K562 (cell line): ENCODE measurements around the gene TMED4. TPM values are rescaled to one million over a fixed set of nuclear protein-coding genes. Genes with fewer than 3 reads are reported as not detected.
A peak's percentile ranks its signal among the peaks of the same experiment; 100 is the strongest.

Experiments used
- ATAC-seq: fragments of 200-7000 bp; cut with Tn5 transposase; 3 replicates; pipeline ENCODE4 v1.9.1; 2020; ENCODE audit warnings: moderate library complexity
- BruUV-seq: library from RNA; stranded (reverse); fragments of 400-500 nt; replicated peaks from 2 replicates; lab custom pipeline; 2021; lab: Mats Ljungman, UMichigan
- CTCF ChIA-PET: fragments of 300-600 bp; formaldehyde crosslinking; extraction: SDS; loops from one replicate; lab custom pipeline; 2021; ENCODE audit warnings: low intra/inter-chr PET ratio; lab: Yijun Ruan, JAX
- POLR2A ChIA-PET: fragments of 300-600, 350-650 bp; sonication (Branson Sonifier 250); formaldehyde crosslinking; extraction: SDS; loops from one replicate; lab custom pipeline; 2021; ENCODE audit warnings: antibody characterized with exemption, inconsistent platforms; lab: Yijun Ruan, JAX
- DNase-seq, 4 experiments: peaks; one replicate each; pipeline versions ENCODE4 v3.0.0 to v3.0.0-alpha.2; 2011 to 2018; ENCODE audit warnings: low spot score in 3 of 4, mixed read lengths in 3 of 4; ENCODE audit errors: extremely low read depth in 1 of 4
- FAIRE-seq: peaks from 2 replicates; lab custom pipeline; 2011; peaks lifted over from hg19 to GRCh38; lab: Jason Lieb, UNC
- H2AFZ ChIP-seq: 2 replicates; pipeline ENCODE4 v1.6.0; 2011; ENCODE audit warnings: low read depth, low read length, control low read depth, inconsistent platforms
- H3K27ac ChIP-seq: fragments of 200-600 bp; 3 replicates; pipeline ENCODE4 v1.8.0; 2011; ENCODE audit warnings: low read depth, mild to moderate bottlenecking, control low read depth, inconsistent platforms, low read length, moderate library complexity, mixed read lengths; ENCODE audit errors: extremely low read depth
- H3K27me3 ChIP-seq, 2 experiments: fragments of 300-600 bp in 1 of 2; 2 replicates in 1 of 2; 3 replicates in 1 of 2; pipeline versions ENCODE4 v1.6.0 to v1.8.0; 2011; ENCODE audit warnings: inconsistent platforms in 2 of 2, low read length in 2 of 2, mild to moderate bottlenecking in 1 of 2, mixed read lengths in 1 of 2, moderate library complexity in 1 of 2; ENCODE audit not compliant: control insufficient read depth in 2 of 2, insufficient read depth in 2 of 2
- H3K36me3 ChIP-seq: fragments of 300-600 bp; 3 replicates; pipeline ENCODE4 v1.8.0; 2011; ENCODE audit warnings: mild to moderate bottlenecking, low read length, inconsistent platforms; ENCODE audit not compliant: control insufficient read depth, insufficient read depth
- H3K4me1 ChIP-seq, 2 experiments: fragments of 200-600 bp in 1 of 2; replicated peaks in 1 of 2; 2 replicates in 1 of 2; 3 replicates in 1 of 2; pipeline versions ENCODE4 v1.5.1 to v1.8.0; 2011; ENCODE audit warnings: inconsistent platforms in 2 of 2, low read length in 2 of 2, mild to moderate bottlenecking in 1 of 2, mixed read lengths in 1 of 2, moderate library complexity in 1 of 2; ENCODE audit not compliant: control insufficient read depth in 2 of 2, insufficient read depth in 2 of 2
- H3K4me2 ChIP-seq: 2 replicates; pipeline ENCODE4 v1.6.1; 2011; ENCODE audit warnings: low read length, control low read depth, inconsistent platforms, mixed read lengths; ENCODE audit not compliant: insufficient read depth
- H3K4me3 ChIP-seq: fragments of 200-600 bp; sonication (generic), shearing (Covaris generic); 2 replicates; pipeline ENCODE4 v1.5.1; 2016; ENCODE audit warnings: control low read depth, inconsistent platforms
- H3K79me2 ChIP-seq: fragments of 200-600 bp; 3 replicates; pipeline ENCODE4 v1.8.0; 2011; ENCODE audit warnings: low read length, inconsistent platforms; ENCODE audit not compliant: control insufficient read depth, insufficient read depth
- H3K9ac ChIP-seq, 2 experiments: 2 replicates each; pipeline versions ENCODE4 v1.6.0 to v1.6.1; 2011; ENCODE audit warnings: low read depth in 2 of 2, low read length in 2 of 2, control low read depth in 1 of 2, inconsistent platforms in 1 of 2, mild to moderate bottlenecking in 1 of 2, mixed read lengths in 1 of 2; ENCODE audit not compliant: insufficient read depth in 1 of 2
- H3K9me1 ChIP-seq: one replicate; pipeline ENCODE4 v1.6.0; 2011; ENCODE audit warnings: inconsistent platforms, mild to moderate bottlenecking, low read length, moderate library complexity; ENCODE audit not compliant: control insufficient read depth, insufficient read depth
- H3K9me3 ChIP-seq: replicated peaks from 2 replicates; pipeline ENCODE4 v1.5.1; 2011; ENCODE audit warnings: low read depth, low read length, inconsistent platforms; ENCODE audit not compliant: control insufficient read depth, insufficient read depth
- H4K20me1 ChIP-seq: replicated peaks from 2 replicates; pipeline ENCODE4 v1.6.1; 2011; ENCODE audit warnings: low read length, inconsistent platforms, mixed read lengths; ENCODE audit not compliant: control insufficient read depth, insufficient read depth
- DPF2 ChIP-seq: fragments of 450-650 bp; IDR thresholded peaks from 2 replicates; pipeline ENCODE4 v1.6.1; 2016
- FIP1L1 ChIP-seq: fragments of 200-400 bp; formaldehyde crosslinking; IDR thresholded peaks from 2 replicates; pipeline ENCODE4 v1.6.1; 2018; ENCODE audit warnings: mild to moderate bottlenecking, low read depth, low read length; ENCODE audit not compliant: poor library complexity, severe bottlenecking
- FOXJ3 ChIP-seq: sonication (generic); formaldehyde crosslinking; IDR thresholded peaks from 2 replicates; pipeline ENCODE4 v1.4.0; 2020; ENCODE audit warnings: mild to moderate bottlenecking, missing genetic modification reagents
- NFXL1 ChIP-seq: fragments of 450-650 bp; formaldehyde crosslinking; IDR thresholded peaks from 2 replicates; pipeline ENCODE4 v1.4.0; 2021; ENCODE audit warnings: mild to moderate bottlenecking
- PKNOX1 ChIP-seq: fragments of 450-650 bp; IDR thresholded peaks from 2 replicates; pipeline ENCODE4 v1.6.1; 2016
- SOX6 ChIP-seq: fragments of 450-650 bp; IDR thresholded peaks from 2 replicates; pipeline ENCODE4 v1.6.1; 2014; ENCODE audit warnings: mild to moderate bottlenecking
- TAF7 ChIP-seq: fragments of 450-650 bp; IDR thresholded peaks from 2 replicates; pipeline ENCODE4 v1.6.1; 2016; ENCODE audit warnings: missing genetic modification characterization, missing compliant biosample characterization
- ZNF140 ChIP-seq: fragments of 250-450 bp; sonication (Bioruptor Pico); IDR thresholded peaks from 2 replicates; pipeline ENCODE4 v1.8.0; 2021; ENCODE audit warnings: moderate library complexity, mild to moderate bottlenecking, inconsistent platforms
- ZNF197 ChIP-seq: fragments of 200-800 bp; sonication (Bioruptor generic); IDR thresholded peaks from 2 replicates; pipeline ENCODE4 v1.6.1; 2016; ENCODE audit warnings: low read depth, missing genetic modification characterization, missing compliant biosample characterization
- ZNF436 ChIP-seq: fragments of 250-450, 450-650 bp; sonication (Bioruptor Pico); formaldehyde crosslinking; IDR thresholded peaks from 2 replicates; pipeline ENCODE4 v1.7.0; 2020; ENCODE audit warnings: mild to moderate bottlenecking
- ZNF584 ChIP-seq: fragments of 200-800 bp; sonication (Bioruptor generic); IDR thresholded peaks from 2 replicates; pipeline ENCODE4 v1.6.1; 2016; ENCODE audit warnings: low read depth, mild to moderate bottlenecking, missing genetic modification characterization, missing compliant biosample characterization
- WGBS: fragments of 100-300 bp; shearing (Covaris generic); methylation state at CpG from one replicate; pipeline ENCODE4 v1.1.6; 2016; ENCODE audit warnings: low coverage, mixed read lengths; ENCODE audit not compliant: insufficient coverage; ENCODE audit errors: missing lambda C conversion rate; 5-methylcytosine and 5-hydroxymethylcytosine counted together
- in situ Hi-C: fragments of 300-500 bp; cut with MboI; formaldehyde crosslinking; loops from 4 replicates; pipeline ENCODE4 v1.15.0; 2018; ENCODE audit warnings: inconsistent platforms, mixed read lengths
- intact Hi-C: fragments of 100-400 bp; cut with micrococcal nuclease; formaldehyde crosslinking; loops from 2 replicates; pipeline ENCODE4 v1.14.2; 2022
- polyA plus RNA-seq, 8 experiments: library from polyadenylated mRNA; depleted of rRNA in 4 of 8; stranded (reverse) in 5 of 8; unstranded in 3 of 8; fragments of >200 nt; fragmentation: Nextera tagmentation in 2 of 8; fragmentation: Illumina TruSeq in 1 of 8; extraction: Ambion mirVana in 2 of 8; extraction: Trizol in 1 of 8; gene quantifications; 2 replicates each; pipeline versions ENCODE4 v1.2.1 to v1.2.3, GENCODE V29; 2011 to 2014; ENCODE audit warnings: inconsistent platforms in 1 of 8, missing spikeins in 1 of 8
- total RNA-seq, 7 experiments: library from RNA; depleted of rRNA in 6 of 7; stranded (reverse); fragments of >200 nt in 6 of 7; fragmentation: Illumina TruSeq in 2 of 7; extraction: Trizol in 2 of 7; gene quantifications; 2 replicates each; pipeline versions ENCODE4 v1.2.1 to v1.2.3, GENCODE V29; 2011 to 2021; ENCODE audit warnings: low replicate concordance in 1 of 7
- TF ChIP-seq, protein P1 (sequence below): fragments of 250-450 bp; sonication (Bioruptor Pico); IDR thresholded peaks from 2 replicates; pipeline ENCODE4 v1.5.0; 2021; ENCODE audit warnings: mild to moderate bottlenecking, borderline replicate concordance
- TF ChIP-seq, protein P2 (sequence below), 2 experiments: fragments of 450-650 bp in 1 of 2; sonication (generic) in 1 of 2; formaldehyde crosslinking; conservative IDR thresholded peaks; 2 replicates each; pipeline versions ENCODE4 v1.4.0 to v1.8.1; 2020 to 2022; ENCODE audit warnings: mild to moderate bottlenecking in 1 of 2, missing genetic modification reagents in 1 of 2
- TF ChIP-seq, protein P3 (sequence below), 2 experiments: fragments of 450-650 bp in 1 of 2; sonication (generic) in 1 of 2; formaldehyde crosslinking in 1 of 2; IDR thresholded peaks in 1 of 2; conservative IDR thresholded peaks in 1 of 2; 2 replicates each; pipeline versions ENCODE4 v1.6.1 to v1.8.1; 2016 to 2023; ENCODE audit warnings: mild to moderate bottlenecking in 2 of 2, moderate library complexity in 2 of 2, inconsistent platforms in 1 of 2, missing genetic modification reagents in 1 of 2

The TMED4 gene
- total and polyA plus RNA-seq, 9 of the 15 experiments (the other 6 are each of a cell fraction or from before 2014, with no cell fraction given), result 20.3 to 64.0 (median 42.1) TPM

GRCh38 chr7:44548893-44549292, 33.1 kb downstream of the TMED4 start:
- no peaks in the 10 kb centered on the region for H3K9me1 ChIP-seq
- H4K20me1 ChIP-seq, result no peaks in the 10 kb centered on the region
- no peak overlapping the region for H3K4me2 ChIP-seq
- no peaks in the 10 kb centered on the region for H3K79me2 ChIP-seq
- FAIRE-seq, result no peak
- H3K4me1 ChIP-seq, result peaks cover 9 to 11% of the 10 kb centered on the region in 2 experiments; a peak in 4 of 5 replicates
- H3K4me3 ChIP-seq, result no peak overlapping the region
- 25% methylated on average over 3 of the region's 3 CpGs for WGBS
- POLR2A ChIA-PET, result interaction anchor here (0.5 to 2.1 kb wide), 4 partner anchors 10 to 17 kb away, joined by 3 to 7 read pairs (median 3); no protein-coding TSS in a partner anchor
- H3K9ac ChIP-seq, result no peak overlapping the region
- H3K27ac ChIP-seq, result no peak overlapping the region
- no peak for ATAC-seq
- CTCF ChIA-PET, result no interaction called here
- H3K9me3 ChIP-seq, result no peaks in the 10 kb centered on the region; the same call in 1 of the 2 replicates
- BruUV-seq, result no TSS peak
- H3K36me3 ChIP-seq, result no peaks in the 10 kb centered on the region
- in situ Hi-C loops (no loop called here), intact Hi-C loops (no loop called here)
- peak in 1 of 4 experiments; percentile 11 for DNase-seq
- no peaks in the 10 kb centered on the region for H3K27me3 ChIP-seq
- H2AFZ ChIP-seq, result no peak overlapping the region
- TF ChIP-seq FIP1L1 (no peak), ZNF436 (CRISPR knock-in tag) (no peak), NFXL1 (CRISPR knock-in tag) (no peak), PKNOX1 (no peak), ZNF584 (CRISPR knock-in tag) (no peak), ZNF197 (CRISPR knock-in tag) (no peak), TAF7 (tag) (no peak), ZNF140 (no peak), FOXJ3 (CRISPR knock-in tag) (no peak), SOX6 (no peak), DPF2 (0 out of 2 replicates have a peak, but pooled peaks have one; percentile 34)
- TF ChIP-seq, protein P1, sequence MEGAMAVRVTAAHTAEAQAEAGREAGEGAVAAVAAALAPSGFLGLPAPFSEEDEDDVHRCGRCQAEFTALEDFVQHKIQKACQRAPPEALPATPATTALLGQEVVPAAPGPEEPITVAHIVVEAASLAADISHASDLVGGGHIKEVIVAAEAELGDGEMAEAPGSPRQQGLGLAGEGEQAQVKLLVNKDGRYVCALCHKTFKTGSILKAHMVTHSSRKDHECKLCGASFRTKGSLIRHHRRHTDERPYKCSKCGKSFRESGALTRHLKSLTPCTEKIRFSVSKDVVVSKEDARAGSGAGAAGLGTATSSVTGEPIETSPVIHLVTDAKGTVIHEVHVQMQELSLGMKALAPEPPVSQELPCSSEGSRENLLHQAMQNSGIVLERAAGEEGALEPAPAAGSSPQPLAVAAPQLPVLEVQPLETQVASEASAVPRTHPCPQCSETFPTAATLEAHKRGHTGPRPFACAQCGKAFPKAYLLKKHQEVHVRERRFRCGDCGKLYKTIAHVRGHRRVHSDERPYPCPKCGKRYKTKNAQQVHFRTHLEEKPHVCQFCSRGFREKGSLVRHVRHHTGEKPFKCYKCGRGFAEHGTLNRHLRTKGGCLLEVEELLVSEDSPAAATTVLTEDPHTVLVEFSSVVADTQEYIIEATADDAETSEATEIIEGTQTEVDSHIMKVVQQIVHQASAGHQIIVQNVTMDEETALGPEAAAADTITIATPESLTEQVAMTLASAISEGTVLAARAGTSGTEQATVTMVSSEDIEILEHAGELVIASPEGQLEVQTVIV (CRISPR knock-in tag), result no peak
- TF ChIP-seq, protein P2, sequence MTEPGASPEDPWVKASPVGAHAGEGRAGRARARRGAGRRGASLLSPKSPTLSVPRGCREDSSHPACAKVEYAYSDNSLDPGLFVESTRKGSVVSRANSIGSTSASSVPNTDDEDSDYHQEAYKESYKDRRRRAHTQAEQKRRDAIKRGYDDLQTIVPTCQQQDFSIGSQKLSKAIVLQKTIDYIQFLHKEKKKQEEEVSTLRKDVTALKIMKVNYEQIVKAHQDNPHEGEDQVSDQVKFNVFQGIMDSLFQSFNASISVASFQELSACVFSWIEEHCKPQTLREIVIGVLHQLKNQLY (CRISPR knock-in tag; conservative IDR thresholded peaks at IDR 0.05), result no peak
- TF ChIP-seq, protein P3, sequence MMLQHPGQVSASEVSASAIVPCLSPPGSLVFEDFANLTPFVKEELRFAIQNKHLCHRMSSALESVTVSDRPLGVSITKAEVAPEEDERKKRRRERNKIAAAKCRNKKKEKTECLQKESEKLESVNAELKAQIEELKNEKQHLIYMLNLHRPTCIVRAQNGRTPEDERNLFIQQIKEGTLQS (IDR thresholded peaks at IDR 0.05), result peak; percentile 72
- TF ChIP-seq, protein P3 (CRISPR knock-in tag; conservative IDR thresholded peaks at IDR 0.05), result no peak
